NCI-H2227 (cell line): ENCODE results near the gene GLB1L.
"Not testable (repeated sequence)": the region's sequence is repeated elsewhere in the genome, so short reads cannot be mapped to it uniquely, and the experiment has no call there.

Source experiments
- DNase-seq: peaks from one replicate; lab custom pipeline; 2025; ENCODE audit not compliant: unreplicated experiment; lab: John Stamatoyannopoulos, UW

Gene GLB1L

DNA sequence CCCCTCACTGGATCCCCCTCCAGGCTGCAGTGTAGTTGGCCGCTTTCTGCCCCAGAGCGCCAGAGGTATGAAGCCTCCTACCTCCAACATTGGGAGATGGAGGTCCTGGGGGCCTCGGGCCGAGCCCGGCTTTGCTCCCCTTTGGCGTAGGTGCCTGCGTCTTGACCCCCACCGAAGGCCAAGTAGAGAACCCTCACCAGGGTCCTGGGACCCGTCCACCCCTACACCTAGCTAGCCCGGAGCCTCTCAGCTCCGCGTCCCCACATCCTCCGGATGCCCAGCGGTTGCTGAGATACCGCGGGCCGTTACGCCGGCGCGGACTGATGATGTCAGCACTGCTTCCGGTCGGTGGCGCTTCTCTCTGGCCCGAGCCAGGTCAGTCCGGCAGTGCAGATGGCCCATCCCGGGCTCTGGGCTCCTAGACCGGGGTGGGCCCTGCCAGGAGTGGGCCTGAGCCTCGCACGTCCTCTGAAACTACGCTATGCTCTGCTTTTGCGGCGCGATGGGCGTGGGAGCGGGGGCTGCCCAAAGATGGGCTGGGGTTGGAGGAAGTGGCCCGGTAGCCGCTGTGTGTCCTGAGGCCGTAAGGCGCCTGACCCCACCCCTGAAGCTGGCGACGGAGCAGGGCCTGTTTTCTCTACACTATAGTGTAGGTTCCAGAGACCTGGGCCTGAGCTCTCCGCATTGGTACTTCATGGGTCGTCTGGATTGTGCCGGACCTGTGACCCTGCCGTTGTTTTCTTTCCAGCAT lies at the start of gene GLB1L, which contains the start of gene STK16:
Gene GLB1L, minus strand, starts transcription at position 297 of the 751 bp plus-strand sequence. CDS start 1,871 bp downstream, outside the sequence.
Gene STK16, plus strand, starts transcription at position 332 of the 751 bp plus-strand sequence. CDS start 521 bp downstream, outside the sequence.
- peak; percentile 97 for DNase-seq

- DNase-seq = no peak
Measured at GRCh38 chr2:219294356-219295351, 49.4 kb upstream of the GLB1L start.

DNA sequence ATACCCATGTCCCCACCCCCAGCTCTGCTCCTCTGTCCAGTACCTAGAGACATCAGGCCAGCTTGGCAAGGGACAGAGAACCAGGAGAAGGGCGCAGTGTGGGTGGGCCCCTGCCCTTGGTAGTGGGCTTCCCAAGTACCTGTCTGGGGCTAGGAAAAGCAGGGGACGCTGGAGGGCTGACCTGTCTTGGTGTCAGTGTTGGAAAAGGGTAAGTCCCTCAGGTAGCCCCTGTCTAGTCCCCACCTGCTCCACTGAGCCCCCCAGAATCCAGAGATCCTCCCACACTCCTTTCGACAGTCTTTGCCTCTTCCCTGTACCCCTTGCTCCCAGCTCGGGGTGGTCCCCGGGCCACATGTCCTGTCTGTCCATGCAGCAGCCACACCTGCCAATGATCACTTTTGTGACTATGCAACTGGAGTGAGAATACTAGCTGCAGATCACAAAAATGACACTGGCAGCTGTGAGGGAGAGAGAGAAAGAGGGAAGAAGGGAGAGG lies 48.5 kb upstream of the GLB1L start:
- no peak for DNase-seq

DNA sequence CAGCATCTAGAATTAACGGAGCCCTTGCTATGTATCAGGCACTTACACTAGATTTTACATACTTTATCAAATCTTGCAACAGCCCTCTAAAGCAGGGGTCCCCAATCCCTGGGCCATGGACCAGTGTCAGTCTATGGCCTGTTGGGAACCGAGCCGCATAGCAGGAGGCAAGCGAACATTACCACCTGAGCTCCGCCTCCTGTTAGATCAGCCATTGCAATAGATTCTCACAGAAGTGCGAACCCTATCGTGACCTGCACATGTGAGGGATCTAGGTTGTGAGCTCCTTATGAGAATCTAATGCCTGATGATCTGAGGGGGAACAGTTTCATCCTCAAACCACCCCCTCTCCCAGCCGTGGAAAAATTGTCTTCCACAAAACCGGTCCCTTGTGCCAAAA lies 47.4 kb upstream of the GLB1L start:
- DNase-seq = no peak

DNA sequence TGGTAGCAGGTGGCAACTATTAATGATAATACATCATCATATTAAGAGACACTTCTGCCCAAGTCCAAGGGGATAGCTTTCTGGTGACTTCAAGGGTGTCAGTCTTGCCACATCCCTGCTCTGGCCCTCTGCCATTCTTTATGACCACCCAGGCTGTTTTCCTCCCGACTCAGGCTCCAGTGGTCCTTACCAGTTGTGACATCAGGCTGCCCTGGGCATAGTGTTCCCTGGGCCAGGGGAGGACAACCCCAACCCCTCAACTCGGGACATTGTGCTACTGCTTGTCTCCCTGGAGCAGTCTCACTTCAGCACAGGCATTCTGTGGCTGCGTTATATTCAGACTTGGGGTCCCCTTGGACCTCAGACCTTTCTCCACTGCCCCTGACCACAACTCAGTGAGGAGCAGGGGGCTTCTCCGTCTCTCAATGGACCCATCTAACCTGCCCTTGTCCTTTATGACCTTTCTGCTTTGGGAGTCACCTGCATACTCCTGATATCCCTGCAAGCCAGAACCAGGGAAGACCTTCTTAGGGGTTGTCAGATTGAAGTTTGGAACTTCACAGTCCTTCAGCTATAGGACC lies 46.8 kb upstream of the GLB1L start:
- no peak for DNase-seq

- no peak for DNase-seq
Measured at GRCh38 chr2:219291394-219291793, 46.1 kb upstream of the GLB1L start.

GRCh38 chr2:219290381-219291171 lies 45.3 kb upstream of the GLB1L start:
- DNase-seq = no peak

- DNase-seq = no peak
Measured at GRCh38 chr2:219289537-219290361, 44.5 kb upstream of the GLB1L start.

- no peak for DNase-seq
Measured at GRCh38 chr2:219289195-219289536, 43.9 kb upstream of the GLB1L start.

DNA sequence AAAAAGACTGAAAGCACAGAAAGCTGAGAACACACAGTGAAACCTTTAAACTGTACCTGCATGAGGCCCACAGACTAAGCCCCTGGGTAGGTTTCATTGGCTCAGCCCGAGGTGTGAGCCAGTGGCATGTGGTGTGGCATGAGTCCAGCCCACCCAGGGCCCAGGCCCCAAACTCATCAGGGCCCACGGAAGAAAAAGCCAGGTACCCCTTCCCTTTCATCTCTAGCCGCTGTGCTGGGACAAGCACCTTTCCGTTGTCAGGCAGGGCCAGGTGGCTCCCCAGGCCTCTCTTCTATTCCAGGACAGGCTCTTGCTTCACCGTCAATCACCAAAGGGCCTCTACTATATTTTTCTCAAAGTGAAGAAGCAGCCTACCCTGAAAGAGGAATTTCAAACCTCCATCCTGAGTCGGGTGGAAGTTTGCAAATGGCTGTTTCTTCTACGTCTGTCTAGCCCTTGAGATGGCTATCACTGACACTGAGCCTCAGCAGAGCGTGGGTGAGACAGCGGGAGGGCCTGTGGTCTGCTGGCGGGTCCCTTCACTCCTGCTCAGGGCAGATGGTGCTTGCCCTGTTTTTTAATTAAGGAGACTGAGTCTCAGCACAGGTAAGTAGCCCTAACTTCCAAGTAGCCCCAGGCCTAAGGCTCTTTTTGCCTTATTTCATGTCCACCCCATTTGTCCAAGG lies 42.5 kb upstream of the GLB1L start:
- no peak for DNase-seq

- not testable (repeated sequence) for DNase-seq
Measured at GRCh38 chr2:219287116-219287440, 41.8 kb upstream of the GLB1L start.

GRCh38 chr2:219286436-219287115 lies 41.3 kb upstream of the GLB1L start:
- DNase-seq = peak; percentile 29

GRCh38 chr2:219285894-219286425 lies 40.7 kb upstream of the GLB1L start:
- peak; percentile 86 for DNase-seq

DNA sequence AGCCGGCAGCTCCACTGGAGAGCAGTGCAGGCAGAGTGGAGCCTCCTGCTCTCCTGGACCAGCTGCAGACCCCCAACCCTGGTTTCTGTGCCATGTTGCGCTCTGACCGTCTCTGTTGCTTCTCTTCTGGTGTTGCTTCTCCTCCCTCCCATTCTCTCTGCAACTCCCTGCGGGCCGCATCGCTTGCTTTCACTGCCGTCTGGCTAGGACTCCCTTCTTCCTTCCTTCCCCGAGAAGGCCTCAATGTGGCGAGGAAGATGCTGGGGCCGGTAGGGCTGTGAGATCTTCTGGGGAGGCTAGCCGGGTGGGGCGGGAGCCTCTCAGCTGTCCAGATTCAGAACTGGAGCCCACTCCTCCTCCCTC lies 40.1 kb upstream of the GLB1L start:
- DNase-seq = no peak

GRCh38 chr2:219284501-219285372 lies 39.5 kb upstream of the GLB1L start:
- no peak for DNase-seq

DNA sequence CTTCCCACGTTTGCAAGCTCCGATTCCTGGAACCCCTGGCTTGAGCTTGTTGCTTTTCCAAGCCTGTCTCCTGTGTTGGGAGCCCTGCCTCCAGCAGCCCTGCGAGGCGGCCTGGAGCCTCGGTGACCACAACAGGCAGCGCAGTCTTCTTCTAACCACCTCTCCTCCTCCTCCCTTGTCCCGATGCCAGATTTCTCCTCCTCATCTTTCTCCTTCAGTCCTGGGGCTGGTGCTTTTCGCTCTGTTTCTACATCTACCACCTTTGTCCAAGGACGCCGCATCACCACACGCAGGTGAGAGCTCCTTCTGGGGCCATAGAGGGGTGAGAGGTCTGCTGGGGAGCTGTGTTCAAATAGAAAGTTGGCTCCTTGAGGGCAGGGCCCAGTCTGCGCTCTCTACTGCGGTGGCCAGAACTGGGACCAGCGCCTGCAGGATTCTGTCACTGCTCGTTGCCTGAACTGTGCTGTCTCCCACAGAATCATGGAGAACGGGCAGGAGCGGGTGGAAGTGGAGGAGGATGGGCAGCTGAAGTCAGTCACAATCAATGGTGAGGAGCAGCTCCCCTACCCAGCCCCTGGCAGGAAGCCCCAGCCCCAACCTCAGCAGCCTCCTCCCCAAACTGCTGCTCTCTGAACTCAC lies 37.8 kb upstream of the GLB1L start:
- DNase-seq = no peak

DNA sequence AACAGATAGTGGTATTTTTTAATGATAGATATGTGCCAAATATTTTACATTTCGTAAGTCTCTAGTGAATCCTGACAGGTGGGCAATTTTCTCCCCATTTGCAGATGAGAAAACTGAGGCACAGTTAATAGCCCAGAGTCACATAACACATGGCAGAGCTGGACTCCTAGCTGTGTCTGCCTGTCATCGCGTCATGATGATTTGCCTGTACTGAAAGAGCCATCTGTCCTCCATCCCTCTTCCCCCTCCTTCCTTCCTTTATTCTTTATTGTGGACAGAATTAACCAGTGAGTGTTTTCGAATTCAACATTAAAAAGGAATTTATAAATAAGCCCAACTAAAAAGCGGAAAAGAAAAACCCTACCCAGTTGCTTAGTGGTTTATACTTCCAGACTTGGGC lies 37.1 kb upstream of the GLB1L start:
- no peak for DNase-seq
